Endothelial cell of umbilical vein (primary cell): ENCODE measurements around the gene CPA3. TPM values are rescaled to one million over a fixed set of nuclear protein-coding genes. Genes with fewer than 3 reads are reported as not detected.

Experiments
- BruUV-seq: library from RNA; stranded (reverse); fragments of 400-500 nt; replicated peaks from 2 replicates; lab custom pipeline; 2021; lab: Mats Ljungman, UMichigan
- CTCF ChIA-PET: fragments of 300-600, 350-600 bp; sonication (Branson Sonifier 250); formaldehyde crosslinking; loops from one replicate; lab custom pipeline; 2021; ENCODE audit warnings: antibody characterized with exemption, inconsistent platforms; lab: Charles Lee
- POLR2A ChIA-PET: fragments of 300-600, 350-600 bp; sonication (Branson Sonifier 250); formaldehyde crosslinking; loops from one replicate; lab custom pipeline; 2021; ENCODE audit warnings: antibody characterized with exemption, inconsistent platforms; lab: Charles Lee
- DNase-seq: peaks from one replicate; pipeline ENCODE4 v3.0.0-alpha.2; 2011; ENCODE audit warnings: low read depth, low spot score
- FAIRE-seq: peaks from 2 replicates; lab custom pipeline; 2011; peaks lifted over from hg19 to GRCh38; lab: Jason Lieb, UNC
- H2AFZ ChIP-seq: 2 replicates; pipeline ENCODE4 v1.6.0; 2012; ENCODE audit warnings: low read depth, low read length, control low read depth, inconsistent platforms
- H3K27ac ChIP-seq: 2 replicates; pipeline ENCODE4 v1.5.1; 2011; ENCODE audit warnings: low read depth, mild to moderate bottlenecking, control low read depth, low read length, moderate library complexity; ENCODE audit not compliant: insufficient read depth
- H3K27me3 ChIP-seq, 2 experiments: 2 replicates each; pipeline versions ENCODE4 v1.6.0 to v1.6.1; 2011; ENCODE audit warnings: low read length in 2 of 2, mixed read lengths in 1 of 2; ENCODE audit not compliant: control insufficient read depth in 2 of 2, insufficient read depth in 2 of 2
- H3K36me3 ChIP-seq, 2 experiments: 2 replicates in 1 of 2; 3 replicates in 1 of 2; pipeline ENCODE4 v1.5.1; 2011; ENCODE audit warnings: low read length in 2 of 2, mild to moderate bottlenecking in 1 of 2, moderate library complexity in 1 of 2; ENCODE audit not compliant: control insufficient read depth in 2 of 2, insufficient read depth in 2 of 2; ENCODE audit errors: extremely low read depth in 1 of 2
- H3K4me1 ChIP-seq: 3 replicates; pipeline ENCODE4 v1.5.1; 2011; ENCODE audit warnings: mild to moderate bottlenecking, low read length; ENCODE audit not compliant: control insufficient read depth, insufficient read depth; ENCODE audit errors: extremely low read depth
- H3K4me2 ChIP-seq: 2 replicates; pipeline ENCODE4 v1.6.1; 2011; ENCODE audit warnings: low read length, control low read depth, mixed read lengths; ENCODE audit not compliant: insufficient read depth
- H3K4me3 ChIP-seq, 3 experiments: fragments of 200-600 bp in 1 of 3; sonication (generic), shearing (Covaris generic) in 1 of 3; replicated peaks in 1 of 3; 2 replicates each; pipeline ENCODE4 v1.5.1; 2011 to 2016; ENCODE audit warnings: control low read depth in 3 of 3, low read length in 3 of 3, mild to moderate bottlenecking in 2 of 3, inconsistent platforms in 1 of 3, low read depth in 1 of 3, moderate library complexity in 1 of 3; ENCODE audit not compliant: insufficient read depth in 1 of 3
- H3K79me2 ChIP-seq: 2 replicates; pipeline ENCODE4 v1.6.0; 2012; ENCODE audit warnings: low read length, inconsistent platforms; ENCODE audit not compliant: control insufficient read depth, insufficient read depth
- H3K9ac ChIP-seq: replicated peaks from 2 replicates; pipeline ENCODE3; 2011; ENCODE audit warnings: low read length, control low read depth; ENCODE audit not compliant: insufficient read depth; ENCODE audit errors: extremely low read depth
- H3K9me1 ChIP-seq: replicated peaks from 3 replicates; pipeline ENCODE4 v1.6.0; 2011; ENCODE audit warnings: mild to moderate bottlenecking, low read length; ENCODE audit not compliant: control insufficient read depth, insufficient read depth; ENCODE audit errors: extremely low read depth
- H3K9me3 ChIP-seq: replicated peaks from 2 replicates; pipeline ENCODE4 v1.5.1; 2012; ENCODE audit warnings: low read length, inconsistent platforms; ENCODE audit not compliant: control insufficient read depth, insufficient read depth
- H4K20me1 ChIP-seq: replicated peaks from 2 replicates; pipeline ENCODE3; 2011; ENCODE audit warnings: mild to moderate bottlenecking, low read length; ENCODE audit not compliant: control insufficient read depth, insufficient read depth; ENCODE audit errors: extremely low read depth
- CTCF ChIP-seq, 2 donors: IDR thresholded peaks; 1 replicate in 1 of 2; 2 replicates in 1 of 2; pipeline ENCODE4 v1.5.1; 2011; ENCODE audit warnings: low read length in 2 of 2, mild to moderate bottlenecking in 2 of 2, moderate library complexity in 2 of 2, control low read depth in 1 of 2, inconsistent platforms in 1 of 2, low read depth in 1 of 2; ENCODE audit not compliant: insufficient read depth in 1 of 2; ENCODE audit errors: extremely low read depth in 1 of 2
- EZH2 ChIP-seq: IDR thresholded peaks from 2 replicates; pipeline ENCODE4 v1.6.1; 2012; ENCODE audit warnings: borderline replicate concordance, low read depth, mild to moderate bottlenecking, moderate library complexity, low read length, inconsistent platforms; ENCODE audit not compliant: severe bottlenecking
- FOS ChIP-seq: IDR thresholded peaks from 2 replicates; pipeline ENCODE4 v1.6.1; 2011; ENCODE audit warnings: mild to moderate bottlenecking, low read length, moderate library complexity, borderline replicate concordance; ENCODE audit not compliant: insufficient read depth
- GATA2 ChIP-seq: IDR thresholded peaks from 2 replicates; pipeline ENCODE4 v1.7.0; 2011; ENCODE audit warnings: low read depth, mild to moderate bottlenecking, moderate library complexity, mixed read lengths, low read length; ENCODE audit not compliant: insufficient read length, insufficient read depth
- JUN ChIP-seq: IDR thresholded peaks from 2 replicates; pipeline ENCODE4 v1.6.1; 2011; ENCODE audit warnings: borderline replicate concordance, low read depth; ENCODE audit not compliant: insufficient read length, insufficient read depth
- MAX ChIP-seq: IDR thresholded peaks from 2 replicates; pipeline ENCODE4 v1.6.1; 2011; ENCODE audit not compliant: insufficient read depth, insufficient read length
- MYC ChIP-seq: IDR thresholded peaks from one replicate; pipeline ENCODE4 v1.6.1; 2011; ENCODE audit warnings: mild to moderate bottlenecking, low read depth, low read length
- POLR2A ChIP-seq: IDR thresholded peaks from 2 replicates; pipeline ENCODE4 v1.6.1; 2012; ENCODE audit warnings: low read depth, mild to moderate bottlenecking, control low read depth, low read length
- POLR2AphosphoS5 ChIP-seq: IDR thresholded peaks from 2 replicates; pipeline ENCODE4 v1.6.1; 2012; ENCODE audit warnings: low read depth, mild to moderate bottlenecking, control low read depth, low read length, moderate library complexity; ENCODE audit not compliant: insufficient read depth
- dilution Hi-C: fragments of 300-500 bp; cut with MboI; formaldehyde crosslinking; loops from one replicate; pipeline ENCODE4 v1.15.0; 2019; ENCODE audit warnings: low sequenced_read_pairs; ENCODE audit not compliant: extremely low pct_ligation_motif_present
- intact Hi-C: fragments of 100-400 bp; cut with micrococcal nuclease; formaldehyde crosslinking; loops from one replicate; pipeline ENCODE4 v1.10.0; 2022
- polyA plus RNA-seq, 4 experiments: library from polyadenylated mRNA; depleted of rRNA in 3 of 4; stranded (reverse) in 3 of 4; unstranded in 1 of 4; fragments of >200 nt; gene quantifications; 2 replicates each; pipeline versions ENCODE4 v1.2.1 to v1.2.3, GENCODE V29; 2011 to 2012; ENCODE audit warnings: missing spikeins in 1 of 4
- total RNA-seq: library from RNA; stranded (reverse); gene quantifications from 2 replicates; pipeline ENCODE4 v1.2.3, GENCODE V29; 2021

CPA3 gene
- total and polyA plus RNA-seq, 2 donors (not counting 3 experiments of a cell fraction or from before 2014, with no cell fraction given): 1.7 to 6.4 TPM

GRCh38 chr3:148938306-148938705, 73.2 kb downstream of the CPA3 start:
- H4K20me1 ChIP-seq: no peaks in the 10 kb centered on the region
- H3K36me3 ChIP-seq: no peaks in the 10 kb centered on the region
- H3K9me1 ChIP-seq: no peaks in the 10 kb centered on the region
- no peak overlapping the region for H3K4me2 ChIP-seq
- H3K9ac ChIP-seq: no peak overlapping the region
- H3K9me3 ChIP-seq: no peaks in the 10 kb centered on the region
- H3K79me2 ChIP-seq: no peaks in the 10 kb centered on the region
- TF ChIP-seq JUN (no peak), MAX (no peak), POLR2A (no peak), MYC (no peak), FOS (no peak), EZH2 (no peak), POLR2AphosphoS5 (no peak), CTCF (IDR thresholded peaks at IDR 0.05; ENCODE audit: extremely low read depth in 1 of 2, insufficient read depth in 1 of 2, low read depth in 1 of 2, low read length in 2 of 2) (no peak), GATA2 (no peak)
- no peak overlapping the region for H2AFZ ChIP-seq
- POLR2A ChIA-PET: no interaction called here
- H3K4me3 ChIP-seq: no peak overlapping the region
- FAIRE-seq: no peak
- H3K27ac ChIP-seq: no peak overlapping the region
- no TSS peak for BruUV-seq
- CTCF ChIA-PET: no interaction called here
- H3K4me1 ChIP-seq: no peaks in the 10 kb centered on the region
- dilution Hi-C loops: no loop called here
- intact Hi-C loops: no loop called here
- H3K27me3 ChIP-seq: peaks cover 12 to 37% of the 10 kb centered on the region in 2 experiments
- no peak for DNase-seq
